ENCODE measurements around the gene UBA7. TPM values are rescaled to one million over a fixed set of nuclear protein-coding genes. Genes with fewer than 3 reads are reported as not detected.

Gene UBA7
- total RNA-seq, 6 donors from 2014 or later: 58.8 to 330 (median 118) TPM

DNA sequence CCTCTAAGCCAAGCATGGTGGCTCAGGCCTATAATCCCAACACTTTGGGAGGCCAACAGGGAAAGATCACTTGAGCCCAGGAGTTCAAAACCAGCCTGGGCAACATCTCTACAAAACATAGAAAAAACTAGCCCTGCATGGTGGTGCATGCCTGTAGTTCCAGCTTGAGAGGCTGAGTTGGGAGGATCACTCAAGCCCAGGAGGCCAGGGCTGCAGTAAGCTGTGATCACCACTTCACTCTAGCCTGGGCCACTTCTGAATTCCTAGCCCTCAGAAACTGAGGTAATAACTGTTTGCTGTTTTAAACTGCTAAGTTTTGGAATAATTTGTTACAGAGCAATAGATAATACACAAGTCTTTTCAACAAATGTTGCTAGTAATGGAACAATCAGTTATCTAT is 43.8 kb downstream of the UBA7 start:
- no peak overlapping the region for H3K27ac ChIP-seq
- peaks cover 0 to 5% (median 0%) of the 10 kb centered on the region in 4 donors for H3K4me1 ChIP-seq
- no peak for DNase-seq

DNA sequence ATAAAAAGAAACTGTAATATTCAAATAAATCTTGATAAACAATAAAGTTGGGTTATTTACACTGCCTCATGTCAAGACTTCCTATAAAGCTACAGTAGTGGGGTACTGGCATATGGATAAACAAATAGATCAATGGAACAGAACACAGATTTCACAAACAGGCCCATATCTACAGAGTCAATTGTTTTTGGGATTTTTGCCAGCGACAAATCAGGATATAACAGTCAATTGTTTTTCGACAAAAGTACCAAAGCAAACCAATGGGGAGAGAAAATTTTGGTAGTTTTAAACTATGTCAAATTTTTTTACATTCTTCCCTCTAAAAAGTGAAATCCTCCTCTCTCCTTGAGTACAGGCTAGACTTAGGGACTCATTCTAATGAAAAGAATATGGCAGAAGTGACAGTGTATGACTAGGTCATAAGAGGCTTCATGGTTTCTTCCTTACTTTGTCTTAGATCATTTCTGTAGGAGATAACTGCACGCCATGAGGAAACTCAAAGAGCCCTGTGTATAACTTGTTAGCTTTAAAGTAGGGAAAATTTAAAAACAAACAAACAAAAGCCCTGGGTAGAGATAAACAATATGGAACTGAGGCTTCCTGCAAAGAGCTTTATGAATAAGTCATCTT is 44.4 kb downstream of the UBA7 start:
- no peaks in the 10 kb centered on the region for H3K36me3 ChIP-seq
- no peak for ATAC-seq (ENCODE audit: low FRiP score in 2 of 2)
- H3K27ac ChIP-seq: no peak overlapping the region
- 69 to 81% methylated on average over 3 of the region's 3 CpGs for WGBS, 2 donors
- TF ChIP-seq, protein P1, sequence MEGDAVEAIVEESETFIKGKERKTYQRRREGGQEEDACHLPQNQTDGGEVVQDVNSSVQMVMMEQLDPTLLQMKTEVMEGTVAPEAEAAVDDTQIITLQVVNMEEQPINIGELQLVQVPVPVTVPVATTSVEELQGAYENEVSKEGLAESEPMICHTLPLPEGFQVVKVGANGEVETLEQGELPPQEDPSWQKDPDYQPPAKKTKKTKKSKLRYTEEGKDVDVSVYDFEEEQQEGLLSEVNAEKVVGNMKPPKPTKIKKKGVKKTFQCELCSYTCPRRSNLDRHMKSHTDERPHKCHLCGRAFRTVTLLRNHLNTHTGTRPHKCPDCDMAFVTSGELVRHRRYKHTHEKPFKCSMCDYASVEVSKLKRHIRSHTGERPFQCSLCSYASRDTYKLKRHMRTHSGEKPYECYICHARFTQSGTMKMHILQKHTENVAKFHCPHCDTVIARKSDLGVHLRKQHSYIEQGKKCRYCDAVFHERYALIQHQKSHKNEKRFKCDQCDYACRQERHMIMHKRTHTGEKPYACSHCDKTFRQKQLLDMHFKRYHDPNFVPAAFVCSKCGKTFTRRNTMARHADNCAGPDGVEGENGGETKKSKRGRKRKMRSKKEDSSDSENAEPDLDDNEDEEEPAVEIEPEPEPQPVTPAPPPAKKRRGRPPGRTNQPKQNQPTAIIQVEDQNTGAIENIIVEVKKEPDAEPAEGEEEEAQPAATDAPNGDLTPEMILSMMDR (IDR thresholded peaks at IDR 0.05): no peak
- no peak for TF ChIP-seq POLR2AphosphoS5 (IDR thresholded peaks at IDR 0.05)
- TF ChIP-seq POLR2A (IDR thresholded peaks at IDR 0.05): no peak
- no peak for TF ChIP-seq EP300 (IDR thresholded peaks at IDR 0.05)
- peaks cover 0 to 5% (median 0%) of the 10 kb centered on the region in 4 donors for H3K4me1 ChIP-seq
- no peaks in the 10 kb centered on the region for H3K9me3 ChIP-seq
- no peak for DNase-seq
- H3K4me3 ChIP-seq: no peak overlapping the region
- no peaks in the 10 kb centered on the region for H3K27me3 ChIP-seq

More for the DNA sequence above, 43.8 kb downstream of the UBA7 start:
- no peaks in the 10 kb centered on the region for H3K9me3 ChIP-seq
- ATAC-seq (ENCODE audit: low FRiP score in 2 of 2): no peak
- no peak overlapping the region for H3K4me3 ChIP-seq
- TF ChIP-seq POLR2AphosphoS5 (IDR thresholded peaks at IDR 0.05) (no peak), POLR2A (IDR thresholded peaks at IDR 0.05) (no peak), EP300 (IDR thresholded peaks at IDR 0.05) (no peak)
- TF ChIP-seq, protein P1 (IDR thresholded peaks at IDR 0.05): no peak
- no peaks in the 10 kb centered on the region for H3K27me3 ChIP-seq
- H3K36me3 ChIP-seq: no peaks in the 10 kb centered on the region

DNA sequence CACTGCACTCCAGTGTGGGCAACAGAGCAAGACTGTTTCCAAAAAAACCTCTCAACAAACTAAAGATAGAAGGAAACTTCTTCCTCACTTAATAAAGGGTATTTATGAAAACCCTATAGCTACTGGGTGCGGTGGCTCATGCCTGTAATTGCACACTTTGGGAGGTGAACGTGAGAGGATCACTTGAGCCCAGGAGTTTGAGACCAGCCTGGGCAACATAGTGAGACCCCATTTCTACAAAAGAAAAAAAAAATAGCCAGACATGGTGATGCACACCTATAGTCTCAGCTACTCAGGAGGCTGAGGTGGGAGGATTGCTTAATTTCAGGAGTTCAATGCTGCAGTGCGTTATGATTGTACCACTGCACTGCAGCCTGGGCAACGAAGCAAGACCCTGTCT is 49.8 kb downstream of the UBA7 start:
- peaks cover 0 to 4% (median 0%) of the 10 kb centered on the region in 4 donors for H3K4me1 ChIP-seq
- DNase-seq (no peak), ATAC-seq (ENCODE audit: low FRiP score in 2 of 2) (no peak)
- H3K9me3 ChIP-seq: no peaks in the 10 kb centered on the region
- no peak overlapping the region for H3K4me3 ChIP-seq
- H3K27ac ChIP-seq: no peak overlapping the region
- 97 to 98% methylated on average over 4 of the region's 4 CpGs for WGBS, 2 donors
- TF ChIP-seq POLR2A (IDR thresholded peaks at IDR 0.05): no peak
- TF ChIP-seq, protein P1 (IDR thresholded peaks at IDR 0.05): no peak
- TF ChIP-seq EP300 (IDR thresholded peaks at IDR 0.05): no peak
- no peak for TF ChIP-seq POLR2AphosphoS5 (IDR thresholded peaks at IDR 0.05)
- no peaks in the 10 kb centered on the region for H3K27me3 ChIP-seq
- H3K36me3 ChIP-seq: peaks cover 0 to 6% (median 0%) of the 10 kb centered on the region in 4 donors

DNA sequence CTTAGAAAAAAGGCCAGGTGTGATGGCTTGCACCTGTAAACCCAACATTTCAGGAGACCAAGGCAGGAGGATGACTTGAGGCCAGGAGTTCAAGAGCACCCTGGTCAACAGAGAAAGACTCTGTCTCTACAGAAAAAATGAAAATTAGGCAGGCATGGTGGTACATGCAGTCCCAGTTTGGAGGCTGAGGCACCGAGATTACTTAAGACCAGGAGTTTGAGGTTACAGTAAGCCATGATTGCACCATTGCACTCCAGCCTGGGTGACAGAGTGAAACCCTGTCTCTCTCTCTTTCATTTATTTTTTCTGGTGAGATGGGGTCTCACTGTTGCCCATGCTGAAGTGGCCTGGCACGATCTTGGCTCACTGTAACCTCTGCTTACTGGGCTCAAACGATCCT is 52.1 kb downstream of the UBA7 start:
- Histone ChIP-seq H3K27ac (no peak overlapping the region), H3K36me3 (peaks cover 0 to 6% (median 0%) of the 10 kb centered on the region in 4 donors), H3K4me1 (peaks cover 0 to 9% (median 6%) of the 10 kb centered on the region in 4 donors), H3K27me3 (no peaks in the 10 kb centered on the region), H3K9me3 (no peaks in the 10 kb centered on the region), H3K4me3 (no peak overlapping the region)
- WGBS, 2 donors: 76 to 90% methylated on average over 3 of the region's 3 CpGs
- no peak for TF ChIP-seq EP300 (IDR thresholded peaks at IDR 0.05)
- no peak for TF ChIP-seq POLR2A (IDR thresholded peaks at IDR 0.05)
- no peak for TF ChIP-seq POLR2AphosphoS5 (IDR thresholded peaks at IDR 0.05)
- TF ChIP-seq, protein P1 (IDR thresholded peaks at IDR 0.05): no peak
- no peak for DNase-seq
- no peak for ATAC-seq (ENCODE audit: low FRiP score in 2 of 2)

DNA sequence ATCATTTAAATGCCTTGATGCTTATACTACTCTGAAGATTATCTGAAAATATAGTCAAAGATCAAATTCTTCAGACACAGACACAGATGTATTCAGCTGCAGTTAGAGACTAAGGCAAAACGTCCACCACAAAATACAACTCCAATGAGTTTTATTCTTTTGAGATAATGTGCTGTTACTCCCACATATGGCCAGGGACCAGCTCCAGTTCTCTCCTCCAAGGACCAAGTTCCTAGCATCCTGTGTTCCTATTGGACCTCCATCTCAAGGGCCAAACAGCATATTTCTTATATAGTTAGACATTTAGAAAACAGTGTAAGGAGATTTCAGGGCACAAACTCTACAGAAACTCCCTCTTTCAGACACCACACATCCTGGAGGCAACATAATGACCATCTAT is 54.5 kb downstream of the UBA7 start:
- H3K36me3 ChIP-seq: peaks cover 0 to 6% (median 0%) of the 10 kb centered on the region in 4 donors
- no peak for TF ChIP-seq EP300 (IDR thresholded peaks at IDR 0.05)
- H3K4me1 ChIP-seq: peaks cover 0 to 16% (median 9%) of the 10 kb centered on the region in 4 donors
- H3K9me3 ChIP-seq: no peaks in the 10 kb centered on the region
- H3K27ac ChIP-seq: no peak overlapping the region
- DNase-seq (no peak), ATAC-seq (ENCODE audit: low FRiP score in 2 of 2) (no peak)
- no peak overlapping the region for H3K4me3 ChIP-seq
- 61 to 67% methylated on average over 1 of the region's 1 CpG for WGBS, 2 donors
- H3K27me3 ChIP-seq: no peaks in the 10 kb centered on the region

All from upper lobe of left lung (tissue), 6 donors.